Cardiac fibroblast (primary cell): ENCODE data around the gene ITGB2.
A peak's percentile ranks its signal among the peaks of the same experiment; 100 is the strongest.

Experiments
- DNase-seq, 2 donors: peaks; one replicate each; pipeline versions ENCODE4 v3.0.0 to v3.0.0-alpha.2; 2010; ENCODE audit warnings: low read depth in 2 of 2
- H3K4me3 ChIP-seq, 2 donors: replicated peaks in 1 of 2; 1 replicate in 1 of 2; 2 replicates in 1 of 2; pipeline ENCODE4 v1.5.1; 2011; ENCODE audit warnings: low read depth in 2 of 2, low read length in 2 of 2, mild to moderate bottlenecking in 2 of 2, moderate library complexity in 1 of 2
- CTCF ChIP-seq: IDR thresholded peaks from one replicate; pipeline ENCODE4 v1.5.1; 2011; ENCODE audit warnings: low read depth, mild to moderate bottlenecking, low read length, inconsistent platforms

ITGB2 gene

GRCh38 chr21:44840771-44841170 is 79.9 kb downstream of the ITGB2 start:
- DNase-seq = no peak
- TF ChIP-seq CTCF = no peak
- H3K4me3 ChIP-seq = no peak overlapping the region

GRCh38 chr21:44838951-44839350 is 81.7 kb downstream of the ITGB2 start:
- no peak for DNase-seq
- H3K4me3 ChIP-seq = no peak overlapping the region

GRCh38 chr21:44838039-44838895 is 82.4 kb downstream of the ITGB2 start:
- DNase-seq = no peak
- no peak for TF ChIP-seq CTCF
- no peak overlapping the region for H3K4me3 ChIP-seq

More at GRCh38 chr21:44838951-44839350, 81.7 kb downstream of the ITGB2 start:
- TF ChIP-seq CTCF = no peak

- DNase-seq = no peak
- no peak for TF ChIP-seq CTCF
- no peak overlapping the region for H3K4me3 ChIP-seq
Observed at GRCh38 chr21:44837537-44837936, 83.2 kb downstream of the ITGB2 start.

GRCh38 chr21:44836666-44837471 is 83.8 kb downstream of the ITGB2 start:
- no peak overlapping the region for H3K4me3 ChIP-seq
- DNase-seq = peak; percentile 47 to 55
- TF ChIP-seq CTCF = no peak

- H3K4me3 ChIP-seq = no peak overlapping the region
- DNase-seq = no peak
- no peak for TF ChIP-seq CTCF
Observed at GRCh38 chr21:44836349-44836665, 84.4 kb downstream of the ITGB2 start.
